ENCODE measurements around the gene KCTD7.

KCTD7 gene

GRCh38 chr7:66627151-66627681 lies 1.5 kb upstream of the KCTD7 start:
- peak; percentile 30 for DNase-seq (ENCODE audit: extremely low read depth, insufficient read length)
- no peaks in the 10 kb centered on the region for H3K27me3 ChIP-seq (replicated peaks; ENCODE audit: control insufficient read depth, insufficient read depth, low read length)
- H3K4me3 ChIP-seq (replicated peaks; ENCODE audit: low read depth, low read length): no peak overlapping the region
- TF ChIP-seq, protein P1, sequence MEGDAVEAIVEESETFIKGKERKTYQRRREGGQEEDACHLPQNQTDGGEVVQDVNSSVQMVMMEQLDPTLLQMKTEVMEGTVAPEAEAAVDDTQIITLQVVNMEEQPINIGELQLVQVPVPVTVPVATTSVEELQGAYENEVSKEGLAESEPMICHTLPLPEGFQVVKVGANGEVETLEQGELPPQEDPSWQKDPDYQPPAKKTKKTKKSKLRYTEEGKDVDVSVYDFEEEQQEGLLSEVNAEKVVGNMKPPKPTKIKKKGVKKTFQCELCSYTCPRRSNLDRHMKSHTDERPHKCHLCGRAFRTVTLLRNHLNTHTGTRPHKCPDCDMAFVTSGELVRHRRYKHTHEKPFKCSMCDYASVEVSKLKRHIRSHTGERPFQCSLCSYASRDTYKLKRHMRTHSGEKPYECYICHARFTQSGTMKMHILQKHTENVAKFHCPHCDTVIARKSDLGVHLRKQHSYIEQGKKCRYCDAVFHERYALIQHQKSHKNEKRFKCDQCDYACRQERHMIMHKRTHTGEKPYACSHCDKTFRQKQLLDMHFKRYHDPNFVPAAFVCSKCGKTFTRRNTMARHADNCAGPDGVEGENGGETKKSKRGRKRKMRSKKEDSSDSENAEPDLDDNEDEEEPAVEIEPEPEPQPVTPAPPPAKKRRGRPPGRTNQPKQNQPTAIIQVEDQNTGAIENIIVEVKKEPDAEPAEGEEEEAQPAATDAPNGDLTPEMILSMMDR (IDR thresholded peaks at IDR 0.05; ENCODE audit: insufficient read depth, low read length, poor library complexity, severe bottlenecking): no peak
- no peaks in the 10 kb centered on the region for H3K36me3 ChIP-seq (ENCODE audit: control insufficient read depth, insufficient read depth, low read length)

DNA sequence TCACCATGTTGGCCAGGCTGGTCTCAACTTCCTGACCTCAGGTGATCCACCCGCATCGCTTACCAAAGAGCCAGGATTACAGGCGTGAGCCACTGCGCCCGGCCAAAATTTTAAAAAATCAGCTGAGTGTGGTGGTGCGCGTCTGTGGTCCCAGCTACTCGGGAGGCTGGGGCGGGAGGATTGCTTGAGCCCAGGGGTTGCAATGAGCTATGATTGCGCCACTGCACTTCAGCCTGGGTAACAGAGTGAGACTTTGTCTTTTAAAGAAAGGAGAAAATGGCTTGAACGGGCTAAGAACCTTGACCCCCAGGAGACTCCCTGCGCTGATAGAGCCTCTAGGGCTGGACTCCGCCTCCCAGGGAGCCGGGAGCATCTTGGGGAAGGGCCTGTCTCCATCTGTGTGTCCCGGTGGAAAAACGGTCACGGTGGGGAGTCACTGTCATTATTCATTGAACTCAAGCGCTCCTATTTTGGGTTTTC lies 760 bp upstream of the KCTD7 start:
- DNase-seq (ENCODE audit: extremely low read depth, insufficient read length): no peak
- TF ChIP-seq, protein P1 (IDR thresholded peaks at IDR 0.05; ENCODE audit: insufficient read depth, low read length, poor library complexity, severe bottlenecking): no peak
- H3K4me3 ChIP-seq (replicated peaks; ENCODE audit: low read depth, low read length): peak overlapping the region; percentile 89
- H3K27me3 ChIP-seq (replicated peaks; ENCODE audit: control insufficient read depth, insufficient read depth, low read length): no peaks in the 10 kb centered on the region
- H3K36me3 ChIP-seq (ENCODE audit: control insufficient read depth, insufficient read depth, low read length): no peaks in the 10 kb centered on the region

- peak overlapping the region; percentile 89 for H3K4me3 ChIP-seq (replicated peaks; ENCODE audit: low read depth, low read length)
- no peaks in the 10 kb centered on the region for H3K27me3 ChIP-seq (replicated peaks; ENCODE audit: control insufficient read depth, insufficient read depth, low read length)
- TF ChIP-seq, protein P1 (IDR thresholded peaks at IDR 0.05; ENCODE audit: insufficient read depth, low read length, poor library complexity, severe bottlenecking): no peak
- peaks cover 2% of the 10 kb centered on the region; the same call in 1 of the 2 replicates for H3K36me3 ChIP-seq (ENCODE audit: control insufficient read depth, insufficient read depth, low read length)
- DNase-seq (ENCODE audit: extremely low read depth, insufficient read length): no peak
These were observed 761 bp downstream of the KCTD7 start for GRCh38 chr7:66629222-66630062.

DNA sequence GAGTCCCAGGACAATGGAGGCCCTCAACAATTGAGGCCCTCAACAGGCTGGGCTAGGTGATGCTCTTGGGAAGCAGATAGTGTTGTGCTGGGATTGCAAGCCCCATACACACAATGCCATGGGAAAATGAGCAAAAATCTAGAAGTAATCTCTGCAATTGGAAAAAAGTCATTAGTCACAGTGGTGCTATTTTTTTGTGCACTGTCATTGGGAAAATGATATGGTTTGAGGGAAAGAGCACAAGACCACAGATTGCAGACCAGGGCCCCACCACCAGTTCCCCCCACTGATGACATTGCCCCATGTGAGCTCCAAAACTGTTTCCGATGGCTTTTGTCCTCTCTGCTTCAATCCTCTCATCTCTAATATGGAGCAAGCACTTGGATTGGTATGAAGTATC lies 1.9 kb downstream of the KCTD7 start:
- H3K27me3 ChIP-seq (replicated peaks; ENCODE audit: control insufficient read depth, insufficient read depth, low read length): no peaks in the 10 kb centered on the region
- TF ChIP-seq, protein P1 (IDR thresholded peaks at IDR 0.05; ENCODE audit: insufficient read depth, low read length, poor library complexity, severe bottlenecking): no peak
- H3K36me3 ChIP-seq (ENCODE audit: control insufficient read depth, insufficient read depth, low read length): peaks cover 2% of the 10 kb centered on the region; the same call in 1 of the 2 replicates
- no peak for DNase-seq (ENCODE audit: extremely low read depth, insufficient read length)
- no peak overlapping the region; the same call in 1 of the 2 replicates for H3K4me3 ChIP-seq (replicated peaks; ENCODE audit: low read depth, low read length)

GRCh38 chr7:66631471-66631870 lies 2.8 kb downstream of the KCTD7 start:
- Histone ChIP-seq H3K27me3 (replicated peaks; ENCODE audit: control insufficient read depth, insufficient read depth, low read length) (no peaks in the 10 kb centered on the region), H3K4me3 (replicated peaks; ENCODE audit: low read depth, low read length) (no peak overlapping the region; the same call in 1 of the 2 replicates), H3K36me3 (ENCODE audit: control insufficient read depth, insufficient read depth, low read length) (peaks cover 2% of the 10 kb centered on the region; the same call in 1 of the 2 replicates)
- TF ChIP-seq, protein P1 (IDR thresholded peaks at IDR 0.05; ENCODE audit: insufficient read depth, low read length, poor library complexity, severe bottlenecking): no peak
- DNase-seq (ENCODE audit: extremely low read depth, insufficient read length): no peak
